ENCODE data around the gene ARIH1. TPM values are rescaled to one million over a fixed set of nuclear protein-coding genes. Genes with fewer than 3 reads are reported as not detected.
A peak's percentile ranks its signal among the peaks of the same experiment; 100 is the strongest.

ARIH1 gene
- total and polyA plus RNA-seq, 10 of the 15 experiments (the other 5 are each of a cell fraction or from before 2014, with no cell fraction given): 14.7 to 99.5 (median 26.5) TPM

GRCh38 chr15:72536506-72536905 is 62.4 kb downstream of the ARIH1 start (continued):
- TF ChIP-seq PAX5 (IDR thresholded peaks at IDR 0.05; ENCODE audit: borderline replicate concordance, low read depth, low read length): no peak

GRCh38 chr15:72538931-72539330 is 64.8 kb downstream of the ARIH1 start:
- H3K4me2 ChIP-seq (ENCODE audit: control insufficient read depth, insufficient read depth): no peak overlapping the region

More at GRCh38 chr15:72538931-72539330, 64.8 kb downstream of the ARIH1 start:
- CTCF ChIA-PET: interaction anchor here (1.6 kb wide), 1 partner anchor 226 kb away, joined by 4 read pairs; no protein-coding TSS in a partner anchor
- Histone ChIP-seq H4K20me1 (ENCODE audit: control insufficient read depth, insufficient read depth) (no peaks in the 10 kb centered on the region), H3K4me1 (ENCODE audit: control insufficient read depth, insufficient read depth, low read length) (no peaks in the 10 kb centered on the region), H3K27ac (ENCODE audit: control insufficient read depth, insufficient read depth) (no peak overlapping the region), H3K27me3 (replicated peaks in 1 of 2; ENCODE audit: control insufficient read depth in 2 of 2, insufficient read depth in 2 of 2, low read length in 1 of 2) (no peaks in the 10 kb centered on the region), H3K9me3 (replicated peaks; ENCODE audit: control insufficient read depth, insufficient read depth, low read length) (no peaks in the 10 kb centered on the region; the same call in 2 of the 3 replicates), H2AFZ (ENCODE audit: control insufficient read depth, low read depth, low read length) (no peak overlapping the region), H3K36me3 (ENCODE audit: control insufficient read depth in 2 of 2, insufficient read depth in 2 of 2, low read length in 1 of 2) (no peaks in the 10 kb centered on the region), H3K4me3 (no peak overlapping the region), H3K9ac (ENCODE audit: control insufficient read depth, insufficient read depth, low read length) (no peak overlapping the region), H3K79me2 (ENCODE audit: control insufficient read depth, insufficient read depth, low read length) (peaks cover 5% of the 10 kb centered on the region)
- POLR2A ChIA-PET: no interaction called here
- SMC1A ChIA-PET (ENCODE audit: uncharacterized antibody, unreplicated experiment): interaction anchor here (1.5 kb wide), 1 partner anchor 10 kb away, joined by 6 read pairs; no protein-coding TSS in a partner anchor
- no peak for TF ChIP-seq TCF7 (IDR thresholded peaks at IDR 0.05; ENCODE audit: borderline replicate concordance)
- no peak for TF ChIP-seq CHD1 (IDR thresholded peaks at IDR 0.05; ENCODE audit: low read depth, low read length)
- no peak for TF ChIP-seq RAD51 (IDR thresholded peaks at IDR 0.05)
- TF ChIP-seq BMI1 (IDR thresholded peaks at IDR 0.05; ENCODE audit: borderline replicate concordance): no peak
- no peak for TF ChIP-seq PBX3 (IDR thresholded peaks at IDR 0.05; ENCODE audit: insufficient replicate concordance, low read depth, low read length)
- TF ChIP-seq ZNF622 (IDR thresholded peaks at IDR 0.05): no peak
- no peak for TF ChIP-seq MYB (IDR thresholded peaks at IDR 0.05; ENCODE audit: borderline replicate concordance, low read depth, low read length)
- no peak for TF ChIP-seq CEBPZ (IDR thresholded peaks at IDR 0.05; ENCODE audit: low read depth, low read length)
- TF ChIP-seq E4F1 (IDR thresholded peaks at IDR 0.05; ENCODE audit: borderline replicate concordance, partially characterized antibody): no peak
- TSS peak; percentile 16 for BruUV-seq (replicated peaks)
- ATAC-seq: no peak
- no peak for DNase-seq (ENCODE audit: low read depth, low spot score)
- in situ Hi-C loops (cut with MboI) (no loop called here), intact Hi-C loops (cut with micrococcal nuclease; ENCODE audit: unreplicated experiment) (no loop called here)
- no peak for FAIRE-seq
- RAD21 ChIA-PET (ENCODE audit: unreplicated experiment): no interaction called here

Measured in GM12878 (cell line).